ENCODE measurements around the gene ZNF3.

DNA sequence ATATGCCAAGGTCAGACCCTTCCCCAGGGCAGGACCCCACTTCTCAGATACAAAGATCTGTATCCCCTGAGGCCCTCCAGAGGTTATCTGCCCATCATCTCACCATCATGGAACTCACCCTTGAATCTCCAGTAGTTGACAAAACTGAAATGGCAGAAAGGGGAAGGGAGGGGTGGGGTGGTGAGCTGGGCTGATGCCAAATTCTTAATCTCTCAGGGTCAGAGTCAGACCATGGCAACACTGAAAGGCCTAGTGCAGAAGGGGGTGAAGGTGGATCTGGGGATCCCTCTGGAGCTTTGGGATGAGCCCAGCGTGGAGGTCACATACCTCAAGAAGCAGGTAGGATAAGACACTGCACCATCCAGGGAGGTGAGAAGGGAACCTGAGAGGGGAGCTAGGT is 41.0 kb upstream of the ZNF3 start:
- TF ChIP-seq, protein P1, sequence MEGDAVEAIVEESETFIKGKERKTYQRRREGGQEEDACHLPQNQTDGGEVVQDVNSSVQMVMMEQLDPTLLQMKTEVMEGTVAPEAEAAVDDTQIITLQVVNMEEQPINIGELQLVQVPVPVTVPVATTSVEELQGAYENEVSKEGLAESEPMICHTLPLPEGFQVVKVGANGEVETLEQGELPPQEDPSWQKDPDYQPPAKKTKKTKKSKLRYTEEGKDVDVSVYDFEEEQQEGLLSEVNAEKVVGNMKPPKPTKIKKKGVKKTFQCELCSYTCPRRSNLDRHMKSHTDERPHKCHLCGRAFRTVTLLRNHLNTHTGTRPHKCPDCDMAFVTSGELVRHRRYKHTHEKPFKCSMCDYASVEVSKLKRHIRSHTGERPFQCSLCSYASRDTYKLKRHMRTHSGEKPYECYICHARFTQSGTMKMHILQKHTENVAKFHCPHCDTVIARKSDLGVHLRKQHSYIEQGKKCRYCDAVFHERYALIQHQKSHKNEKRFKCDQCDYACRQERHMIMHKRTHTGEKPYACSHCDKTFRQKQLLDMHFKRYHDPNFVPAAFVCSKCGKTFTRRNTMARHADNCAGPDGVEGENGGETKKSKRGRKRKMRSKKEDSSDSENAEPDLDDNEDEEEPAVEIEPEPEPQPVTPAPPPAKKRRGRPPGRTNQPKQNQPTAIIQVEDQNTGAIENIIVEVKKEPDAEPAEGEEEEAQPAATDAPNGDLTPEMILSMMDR (IDR thresholded peaks at IDR 0.05; ENCODE audit: low read depth, low read length) = no peak
- TF ChIP-seq EZH2phosphoT487 (IDR thresholded peaks at IDR 0.05; ENCODE audit: low read depth) = no peak

Measured in OCI-LY3 (cell line).